SJSA1 (cell line): ENCODE results near the gene LYRM9. TPM values are rescaled to one million over a fixed set of nuclear protein-coding genes. Genes with fewer than 3 reads are reported as not detected.
"Not testable (repeated sequence)": the region's sequence is repeated elsewhere in the genome, so short reads cannot be mapped to it uniquely, and the experiment has no call there.

Experiments used
- DNase-seq, 2 experiments: peaks; one replicate each; pipeline ENCODE4 v3.0.0-alpha.2; 2015 to 2020; ENCODE audit warnings: low spot score in 2 of 2, low read depth in 1 of 2
- H3K27ac ChIP-seq: fragments of 250-450 bp; sonication (Bioruptor Pico); 2 replicates; pipeline ENCODE4 v1.5.1; 2020; ENCODE audit warnings: mild to moderate bottlenecking, moderate library complexity
- H3K27me3 ChIP-seq: fragments of 250-450 bp; sonication (Bioruptor Pico); replicated peaks from 2 replicates; pipeline ENCODE4 v1.5.1; 2020; ENCODE audit warnings: mild to moderate bottlenecking, moderate library complexity
- H3K36me3 ChIP-seq: fragments of 250-450 bp; sonication (Bioruptor Pico); 2 replicates; pipeline ENCODE4 v1.5.1; 2020; ENCODE audit warnings: mild to moderate bottlenecking
- H3K4me1 ChIP-seq: fragments of 250-450 bp; sonication (Bioruptor Pico); replicated peaks from 2 replicates; pipeline ENCODE4 v1.6.1; 2021; ENCODE audit warnings: mild to moderate bottlenecking
- H3K4me3 ChIP-seq: fragments of 250-450 bp; sonication (Bioruptor Pico); 2 replicates; pipeline ENCODE4 v1.5.1; 2020; ENCODE audit warnings: mild to moderate bottlenecking
- H3K9me3 ChIP-seq: fragments of 250-450 bp; sonication (Bioruptor Pico); replicated peaks from 2 replicates; pipeline ENCODE4 v1.5.1; 2020; ENCODE audit warnings: mild to moderate bottlenecking
- total RNA-seq: library from RNA; depleted of rRNA; stranded (reverse); fragments of >200 nt; shearing (Covaris generic); gene quantifications from 2 replicates; pipeline ENCODE4 v1.2.3, GENCODE V29; 2014; rRNA removed

LYRM9 gene
- total RNA-seq, 1 experiment from 2014 or later, result 4.8 TPM

- not testable (repeated sequence) for H3K27me3 ChIP-seq, H3K36me3 ChIP-seq, H3K4me1 ChIP-seq, H3K4me3 ChIP-seq, H3K9me3 ChIP-seq, H3K27ac ChIP-seq, DNase-seq
Measured at GRCh38 chr17:27829888-27830287, 63.3 kb downstream of the LYRM9 start.

- H3K4me1 ChIP-seq, H3K27me3 ChIP-seq, H3K9me3 ChIP-seq, H3K4me3 ChIP-seq, DNase-seq, H3K36me3 ChIP-seq, H3K27ac ChIP-seq: not testable (repeated sequence)
Measured at GRCh38 chr17:27829143-27829711, 63.9 kb downstream of the LYRM9 start.

Other genes with a start within 250 kb of the LYRM9 start
- not detected in 2 replicates for gene NOS2, start 92.8 kb downstream of the LYRM9 start, total RNA-seq
- 19.3 and 21.8 TPM in 2 replicates for gene NLK, start 149.3 kb upstream of the LYRM9 start, total RNA-seq